ENCODE measurements around the gene CLASP1.

GRCh38 chr2:121472470-121472993 is 176.7 kb downstream of the CLASP1 start:
- TF ChIP-seq CTCF (IDR thresholded peaks at IDR 0.05; ENCODE audit: insufficient read depth, low read length): no peak
- no peak for TF ChIP-seq POLR2AphosphoS5 (IDR thresholded peaks at IDR 0.05; ENCODE audit: low read depth)

Data from HL-60 (cell line).